ENCODE measurements around the gene MORN1. TPM values are rescaled to one million over a fixed set of nuclear protein-coding genes. Genes with fewer than 3 reads are reported as not detected.
"Not testable (repeated sequence)": the region's sequence is repeated elsewhere in the genome, so short reads cannot be mapped to it uniquely, and the experiment has no call there.

Gene MORN1
- total RNA-seq (10 to 100 TPM in 2 of 7 donors, 1 to 10 TPM in 5; 5.9 to 13.5 (median 8.4) TPM), polyA plus RNA-seq (1 to 10 TPM; 1.9 to 5.8 (median 2.2) TPM)
- long read RNA-seq, donor 1, partial matches to known transcripts = 59 of 64 reads
- long read RNA-seq, donor 1, other reads (novel, unspliced or antisense) = 5 of 64 reads
- long read RNA-seq, donor 2, partial matches to known transcripts = 5 of 37 reads
- long read RNA-seq, donor 2, other reads (novel, unspliced or antisense) = 31 of 37 reads

GRCh38 chr1:2391041-2391930 is at the start of gene MORN1, which contains the start of gene RER1:
Gene MORN1 (minus strand): TSS chr1:2391554. CDS start chr1:2391533, 21 bp downstream.
Gene RER1 (plus strand): TSS chr1:2391841. CDS start chr1:2395791, 3,950 bp downstream.
- peaks cover 21 to 62% (median 46%) of the 10 kb centered on the region in 6 donors for H3K4me1 ChIP-seq
- intact Hi-C loops (cut with DNase I; ENCODE audit: low total_unique reads) = no loop called here
- peaks cover 0 to 53% (median 19%) of the 10 kb centered on the region in 6 donors for H3K36me3 ChIP-seq
- WGBS, 5 donors = 0 to 1% (median 0%) methylated on average over 60 to 103 of the region's 103 CpGs
- peak within 1 kb of the TSS; percentile 88 to 100 (median 96) for H3K4me3 ChIP-seq
- peak; percentile 100 for DNase-seq
- TF ChIP-seq POLR2A (IDR thresholded peaks at IDR 0.05) (peak in 1 of 3 donors; percentile 38), POLR2AphosphoS5 (IDR thresholded peaks at IDR 0.05) (peak; percentile 94 to 98 (median 95))
- TF ChIP-seq, protein P1, sequence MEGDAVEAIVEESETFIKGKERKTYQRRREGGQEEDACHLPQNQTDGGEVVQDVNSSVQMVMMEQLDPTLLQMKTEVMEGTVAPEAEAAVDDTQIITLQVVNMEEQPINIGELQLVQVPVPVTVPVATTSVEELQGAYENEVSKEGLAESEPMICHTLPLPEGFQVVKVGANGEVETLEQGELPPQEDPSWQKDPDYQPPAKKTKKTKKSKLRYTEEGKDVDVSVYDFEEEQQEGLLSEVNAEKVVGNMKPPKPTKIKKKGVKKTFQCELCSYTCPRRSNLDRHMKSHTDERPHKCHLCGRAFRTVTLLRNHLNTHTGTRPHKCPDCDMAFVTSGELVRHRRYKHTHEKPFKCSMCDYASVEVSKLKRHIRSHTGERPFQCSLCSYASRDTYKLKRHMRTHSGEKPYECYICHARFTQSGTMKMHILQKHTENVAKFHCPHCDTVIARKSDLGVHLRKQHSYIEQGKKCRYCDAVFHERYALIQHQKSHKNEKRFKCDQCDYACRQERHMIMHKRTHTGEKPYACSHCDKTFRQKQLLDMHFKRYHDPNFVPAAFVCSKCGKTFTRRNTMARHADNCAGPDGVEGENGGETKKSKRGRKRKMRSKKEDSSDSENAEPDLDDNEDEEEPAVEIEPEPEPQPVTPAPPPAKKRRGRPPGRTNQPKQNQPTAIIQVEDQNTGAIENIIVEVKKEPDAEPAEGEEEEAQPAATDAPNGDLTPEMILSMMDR (IDR thresholded peaks at IDR 0.05 in 8 of 11, conservative IDR thresholded peaks at IDR 0.05 in 3 of 11) = peak in 6 of 11 experiments; percentile 10 to 59 (median 34)
- no peaks in the 10 kb centered on the region for H3K9me3 ChIP-seq
- H3K27me3 ChIP-seq (replicated peaks in 1 of 7) = no peaks in the 10 kb centered on the region
- peak within 1 kb of the TSS; percentile 72 to 97 (median 92) for H3K27ac ChIP-seq

GRCh38 chr1:2440346-2440745 is 49.0 kb upstream of the MORN1 start:
- DNase-seq; H3K4me3 ChIP-seq; H3K9me3 ChIP-seq; H3K27ac ChIP-seq; intact Hi-C loops (cut with DNase I; ENCODE audit: low total_unique reads); H3K36me3 ChIP-seq: not testable (repeated sequence)
- Histone ChIP-seq H3K4me1 (peaks cover 0 to 16% (median 9%) of the 10 kb centered on the region in 6 donors), H3K27me3 (replicated peaks in 1 of 7) (peaks cover 0 to 91% (median 39%) of the 10 kb centered on the region in 7 donors)
- 80 to 95% (median 95%) methylated on average over 17 to 23 of the region's 23 CpGs for WGBS, 5 donors

DNA sequence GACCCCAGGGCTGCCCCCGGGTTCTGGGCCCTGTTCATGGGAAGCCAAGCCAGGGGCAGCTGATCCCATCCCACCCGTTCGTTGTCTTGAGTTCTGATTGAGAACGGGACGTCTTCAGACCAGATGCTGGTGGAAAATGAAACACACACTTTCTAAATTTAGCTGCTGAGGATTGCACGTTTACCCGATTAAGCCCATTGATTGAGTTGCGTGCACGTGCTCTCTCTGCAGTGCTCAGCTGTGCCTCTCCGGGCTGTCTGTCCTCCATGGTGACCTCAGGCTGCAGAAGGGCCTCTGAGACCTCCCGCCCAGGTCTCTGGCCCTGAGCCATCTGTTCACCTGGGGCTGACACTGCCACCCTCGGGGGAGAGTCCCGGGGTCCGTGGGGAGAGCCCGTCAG is 48.0 kb upstream of the MORN1 start:
- Histone ChIP-seq H3K4me1 (peaks cover 0 to 15% (median 9%) of the 10 kb centered on the region in 6 donors), H3K27ac (no peak overlapping the region), H3K9me3 (no peaks in the 10 kb centered on the region), H3K27me3 (replicated peaks in 1 of 7) (peaks cover 0 to 91% (median 32%) of the 10 kb centered on the region in 7 donors), H3K4me3 (no peak overlapping the region), H3K36me3 (no peaks in the 10 kb centered on the region)
- TF ChIP-seq POLR2A (IDR thresholded peaks at IDR 0.05) (no peak), POLR2AphosphoS5 (IDR thresholded peaks at IDR 0.05) (no peak)
- TF ChIP-seq, protein P1 (IDR thresholded peaks at IDR 0.05 in 8 of 11, conservative IDR thresholded peaks at IDR 0.05 in 3 of 11) = no peak
- no peak for DNase-seq
- intact Hi-C loops (cut with DNase I; ENCODE audit: low total_unique reads) = no loop called here
- WGBS, 5 donors = 55 to 80% (median 78%) methylated on average over 11 to 15 of the region's 15 CpGs

- DNase-seq = no peak
- H3K27ac ChIP-seq = no peak overlapping the region
- H3K36me3 ChIP-seq = no peaks in the 10 kb centered on the region
- peaks cover 0 to 8% (median 6%) of the 10 kb centered on the region in 6 donors for H3K4me1 ChIP-seq
- no peak overlapping the region for H3K4me3 ChIP-seq
- intact Hi-C loops (cut with DNase I; ENCODE audit: low total_unique reads) = no loop called here
- H3K9me3 ChIP-seq = no peaks in the 10 kb centered on the region
- WGBS, 5 donors = 87 to 91% (median 90%) methylated on average over 11 to 14 of the region's 14 CpGs
- no peak for TF ChIP-seq POLR2AphosphoS5 (IDR thresholded peaks at IDR 0.05)
- TF ChIP-seq, protein P1 (IDR thresholded peaks at IDR 0.05 in 8 of 11, conservative IDR thresholded peaks at IDR 0.05 in 3 of 11) = no peak
- H3K27me3 ChIP-seq (replicated peaks in 1 of 7) = peaks cover 0 to 91% (median 26%) of the 10 kb centered on the region in 7 donors
These were observed 47.3 kb upstream of the MORN1 start for GRCh38 chr1:2438641-2439040.
